ENCODE measurements around the gene RPS16.

RPS16 gene

GRCh38 chr19:39449116-39449797 is 13.5 kb upstream of the RPS16 start:
- no peak for DNase-seq (ENCODE audit: low read depth in 1 of 2, low spot score in 1 of 2)

GRCh38 chr19:39448271-39448670 is 12.5 kb upstream of the RPS16 start:
- DNase-seq (ENCODE audit: low read depth in 1 of 2, low spot score in 1 of 2), result no peak

GRCh38 chr19:39446365-39447084 is 10.8 kb upstream of the RPS16 start:
- DNase-seq (ENCODE audit: low read depth in 1 of 2, low spot score in 1 of 2), result no peak

GRCh38 chr19:39445196-39446111 is 9.7 kb upstream of the RPS16 start, which contains the start of gene SUPT5H:
SUPT5H (plus strand) TSS chr19:39445582; CDS start chr19:39445891, 309 bp downstream.
- peak; percentile 89 to 97 for DNase-seq (ENCODE audit: low read depth in 1 of 2, low spot score in 1 of 2)

GRCh38 chr19:39444598-39445195 is 8.9 kb upstream of the RPS16 start:
- DNase-seq (ENCODE audit: low read depth in 1 of 2, low spot score in 1 of 2), result no peak

GRCh38 chr19:39438270-39438934 is 2.7 kb upstream of the RPS16 start:
- no peak for DNase-seq (ENCODE audit: low read depth in 1 of 2, low spot score in 1 of 2)

GRCh38 chr19:39436350-39436716 is 584 bp upstream of the RPS16 start:
- DNase-seq (ENCODE audit: low read depth in 1 of 2, low spot score in 1 of 2), result no peak

- DNase-seq (ENCODE audit: low read depth in 1 of 2, low spot score in 1 of 2), result no peak
Measured at GRCh38 chr19:39434123-39435076, 1.3 kb downstream of the RPS16 start.

GRCh38 chr19:39433480-39434079 is 2.2 kb downstream of the RPS16 start:
- DNase-seq (ENCODE audit: low read depth in 1 of 2, low spot score in 1 of 2), result no peak

- DNase-seq (ENCODE audit: low read depth in 1 of 2, low spot score in 1 of 2), result no peak
Measured at GRCh38 chr19:39432677-39433025, 3.1 kb downstream of the RPS16 start.

GRCh38 chr19:39430675-39431593 is 4.8 kb downstream of the RPS16 start:
- DNase-seq (ENCODE audit: low read depth in 1 of 2, low spot score in 1 of 2), result peak in 1 of 2 donors; percentile 49

GRCh38 chr19:39428283-39429112 is 7.3 kb downstream of the RPS16 start:
- no peak for DNase-seq (ENCODE audit: low read depth in 1 of 2, low spot score in 1 of 2)

- DNase-seq (ENCODE audit: low read depth in 1 of 2, low spot score in 1 of 2), result no peak
Measured at GRCh38 chr19:39427707-39428106, 8.0 kb downstream of the RPS16 start.

- no peak for DNase-seq (ENCODE audit: low read depth in 1 of 2, low spot score in 1 of 2)
Measured at GRCh38 chr19:39426170-39426569, 9.6 kb downstream of the RPS16 start.

- no peak for DNase-seq (ENCODE audit: low read depth in 1 of 2, low spot score in 1 of 2)
Measured at GRCh38 chr19:39425744-39426143, 10.0 kb downstream of the RPS16 start.

GRCh38 chr19:39424934-39425333 is 10.8 kb downstream of the RPS16 start:
- no peak for DNase-seq (ENCODE audit: low read depth in 1 of 2, low spot score in 1 of 2)

Data from activated CD4-positive, alpha-beta T cell treated with anti-CD3 and anti-CD28 coated beads, Interleukin-2, amount 50 U/mL, for 24 hours (primary cell).